ENCODE data around the gene GPC4.

Gene GPC4

DNA sequence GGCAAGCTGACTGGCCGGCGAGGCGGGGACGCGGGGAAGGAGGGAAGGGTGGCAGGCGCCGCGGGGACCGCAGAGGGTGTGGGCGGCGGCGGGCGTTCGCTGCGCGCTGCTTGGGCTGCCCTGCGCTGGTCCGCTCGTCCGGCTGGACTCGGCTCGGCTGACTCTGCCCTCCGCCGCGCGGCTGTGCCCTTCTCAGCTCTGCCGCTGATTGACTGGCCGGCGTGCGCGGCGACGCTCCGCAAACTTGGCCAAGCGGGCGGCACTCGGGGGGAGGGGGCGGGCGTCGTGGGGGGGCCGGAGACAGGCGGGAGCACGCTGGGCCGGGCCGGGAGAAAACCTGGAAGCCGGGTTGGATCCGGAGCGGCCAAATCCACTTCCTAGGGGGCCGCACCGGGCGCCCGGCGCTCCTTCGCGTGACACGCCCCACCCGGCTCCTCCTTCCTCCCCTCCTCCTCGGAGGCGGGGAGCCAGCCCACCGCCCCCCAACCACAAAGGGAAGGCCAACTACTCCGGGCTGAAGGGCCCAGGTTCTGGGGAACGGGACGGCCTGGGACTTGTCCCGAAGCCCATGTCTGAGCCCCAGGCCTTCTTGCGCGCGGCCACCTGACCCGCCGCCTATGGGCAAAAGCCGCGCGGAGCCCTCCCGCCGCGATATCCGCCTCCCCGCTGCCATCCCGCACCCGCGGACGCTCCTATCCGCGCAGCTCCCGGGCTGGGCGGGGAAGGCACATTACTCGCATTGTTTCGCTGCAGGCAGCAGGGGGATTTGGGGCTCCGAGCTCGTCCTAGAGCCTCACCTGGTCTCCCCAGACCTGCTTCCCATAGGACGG is at the start of gene GPC4:
Gene GPC4 (minus strand): TSS at position 214 of the 830 bp plus-strand sequence. CDS start 524 bp downstream, outside the sequence.
- DNase-seq, result no peak

DNA sequence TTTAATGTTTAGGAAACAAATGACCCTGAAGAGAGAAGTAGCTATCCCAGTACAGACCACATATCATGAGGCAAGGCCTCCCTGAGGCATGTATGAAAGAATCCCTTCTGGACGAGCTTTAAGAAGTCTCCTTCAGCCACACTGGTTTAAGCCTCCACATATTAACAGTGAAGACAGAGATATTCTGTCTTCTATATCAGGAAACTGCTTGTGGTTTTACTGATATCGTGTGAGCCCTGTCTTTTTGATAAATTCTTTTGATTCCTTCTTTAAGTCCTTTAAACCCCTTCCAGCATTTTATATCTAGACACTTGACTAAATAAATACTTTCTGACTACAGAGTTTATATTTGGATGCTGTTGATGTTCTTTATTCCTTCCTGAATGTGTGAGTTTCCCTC is 45.9 kb upstream of the GPC4 start:
- DNase-seq, result no peak

- DNase-seq, result no peak
These were observed 39.6 kb upstream of the GPC4 start for GRCh38 chrX:133454924-133455323.

- DNase-seq, result no peak
These were observed 39.2 kb upstream of the GPC4 start for GRCh38 chrX:133454491-133454914.

DNA sequence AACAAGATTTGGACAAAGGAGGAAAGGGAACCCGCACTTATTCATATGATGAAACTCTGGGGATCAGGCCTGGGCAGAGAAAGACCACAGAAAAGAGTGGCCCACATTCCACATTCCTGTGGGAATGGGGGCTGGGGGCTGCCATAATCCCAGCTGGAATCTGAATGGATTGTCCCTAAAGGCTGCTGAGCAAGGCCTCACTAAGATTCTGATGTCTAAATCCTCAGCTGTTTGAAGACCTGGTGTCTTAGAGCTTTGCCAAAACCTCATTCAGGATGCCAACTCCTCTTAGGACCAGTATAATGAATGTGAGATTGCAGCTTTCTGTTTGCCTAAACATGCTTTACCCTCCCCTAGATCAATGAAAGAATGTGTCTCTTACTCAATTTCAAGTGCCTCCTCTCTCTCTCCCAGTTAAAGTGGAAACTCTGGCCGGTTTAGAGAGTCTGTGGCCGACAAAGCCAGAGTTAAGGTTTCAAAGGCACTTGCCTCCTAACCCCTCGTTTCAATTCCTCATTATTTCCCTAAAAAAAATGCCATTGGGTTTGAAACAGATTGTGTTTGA is 33.3 kb upstream of the GPC4 start:
- DNase-seq, result no peak

DNA sequence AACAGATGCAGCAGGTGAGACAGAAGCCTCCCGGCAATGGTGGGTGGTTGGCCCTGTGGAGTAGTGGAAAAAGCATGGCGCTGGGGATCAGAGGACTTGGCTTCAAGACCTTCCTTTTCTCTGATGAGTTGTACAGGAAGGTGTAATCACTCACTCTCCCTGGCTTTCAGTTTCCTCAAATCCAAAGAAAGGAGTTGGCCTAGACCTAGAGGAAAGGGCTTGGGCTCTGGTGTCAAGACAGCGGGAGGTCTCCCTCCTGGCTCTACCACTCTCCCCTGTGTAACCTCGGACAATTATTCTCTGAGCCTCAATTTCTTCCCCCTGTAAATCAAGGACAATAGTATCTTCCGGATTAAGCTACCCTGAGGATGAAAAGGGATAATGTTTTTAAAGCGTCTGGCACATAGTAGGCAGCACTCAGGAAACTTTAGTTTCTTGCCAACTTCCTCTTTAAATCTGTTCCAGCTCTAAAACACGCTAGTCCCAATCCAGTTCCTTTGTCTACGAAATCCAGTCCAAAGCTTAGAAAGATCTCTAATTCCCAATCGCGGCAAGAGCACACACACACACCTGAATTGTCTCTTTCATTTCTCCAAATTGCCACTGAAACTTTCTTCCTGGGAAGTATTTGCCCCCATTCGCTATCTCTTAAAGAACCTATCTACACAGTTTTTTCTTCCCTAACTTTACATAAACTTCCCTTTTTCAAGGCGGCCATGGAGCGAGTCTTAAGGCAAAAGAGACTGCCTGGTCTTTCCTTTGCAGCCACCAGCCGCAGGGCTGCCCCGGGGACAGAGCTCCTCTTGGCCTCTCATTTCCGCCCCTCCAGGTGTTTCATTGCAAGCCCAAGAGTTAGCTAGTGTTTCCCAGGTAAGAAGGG is 29.9 kb upstream of the GPC4 start:
- no peak for DNase-seq

GRCh38 chrX:133444196-133444595 is 28.9 kb upstream of the GPC4 start:
- no peak for DNase-seq

DNA sequence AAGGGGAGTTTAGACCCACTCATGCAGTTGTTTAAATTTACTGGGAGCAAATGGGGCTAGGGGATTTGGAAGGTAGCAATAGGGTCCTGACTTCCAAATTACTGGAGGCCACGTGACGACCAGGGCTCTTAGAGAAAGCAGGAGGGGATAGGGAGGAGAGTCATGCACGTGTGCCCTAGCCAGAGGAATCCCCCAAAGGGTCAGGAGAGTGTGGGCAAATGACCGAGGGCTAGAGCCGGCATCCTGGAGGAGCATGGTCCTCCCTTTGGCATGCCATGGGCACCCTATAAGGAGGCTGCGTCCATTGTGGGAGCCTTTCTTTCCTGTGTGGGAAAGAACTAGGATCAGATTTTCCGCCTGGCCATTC is 25.5 kb upstream of the GPC4 start:
- DNase-seq, result no peak

DNA sequence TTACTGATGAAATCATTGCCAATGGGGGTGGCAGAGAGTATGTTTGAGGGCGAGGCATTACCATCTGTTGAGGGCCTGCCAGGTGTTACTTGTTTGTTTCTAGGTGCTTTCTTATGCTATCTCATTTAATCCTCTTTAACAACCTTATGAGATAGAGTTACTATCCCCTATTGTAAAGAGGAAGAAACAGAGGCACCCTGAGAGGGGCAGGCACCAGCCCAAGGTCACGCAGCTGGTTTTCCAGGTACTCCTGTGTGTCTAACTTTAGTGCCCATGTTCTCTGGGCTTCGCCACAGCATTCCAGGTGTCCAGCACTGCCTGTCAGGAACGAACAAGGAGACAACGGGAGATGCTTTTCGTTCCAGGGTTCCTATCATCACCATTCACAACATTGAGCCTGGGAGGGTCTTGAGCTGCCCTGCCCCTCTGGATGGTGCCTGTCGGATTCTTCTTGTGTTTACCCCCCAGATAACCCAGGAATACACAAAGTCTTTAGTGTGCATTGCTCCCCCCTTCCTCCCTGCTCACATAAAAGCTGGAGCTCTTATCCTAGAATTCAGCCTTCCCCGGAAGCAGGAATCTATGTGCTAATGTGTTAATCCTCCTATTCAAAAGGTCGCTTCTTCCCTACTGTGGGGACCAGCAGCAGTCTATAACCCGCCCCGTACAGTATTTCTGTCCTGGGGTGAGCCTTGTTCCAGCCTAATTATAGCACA is 24.9 kb upstream of the GPC4 start:
- no peak for DNase-seq

GRCh38 chrX:133437766-133438165 is 22.5 kb upstream of the GPC4 start:
- DNase-seq, result no peak

- DNase-seq, result no peak
These were observed 22.1 kb upstream of the GPC4 start for GRCh38 chrX:133437356-133437755.

- no peak for DNase-seq
These were observed 20.3 kb upstream of the GPC4 start for GRCh38 chrX:133435544-133436124.

DNA sequence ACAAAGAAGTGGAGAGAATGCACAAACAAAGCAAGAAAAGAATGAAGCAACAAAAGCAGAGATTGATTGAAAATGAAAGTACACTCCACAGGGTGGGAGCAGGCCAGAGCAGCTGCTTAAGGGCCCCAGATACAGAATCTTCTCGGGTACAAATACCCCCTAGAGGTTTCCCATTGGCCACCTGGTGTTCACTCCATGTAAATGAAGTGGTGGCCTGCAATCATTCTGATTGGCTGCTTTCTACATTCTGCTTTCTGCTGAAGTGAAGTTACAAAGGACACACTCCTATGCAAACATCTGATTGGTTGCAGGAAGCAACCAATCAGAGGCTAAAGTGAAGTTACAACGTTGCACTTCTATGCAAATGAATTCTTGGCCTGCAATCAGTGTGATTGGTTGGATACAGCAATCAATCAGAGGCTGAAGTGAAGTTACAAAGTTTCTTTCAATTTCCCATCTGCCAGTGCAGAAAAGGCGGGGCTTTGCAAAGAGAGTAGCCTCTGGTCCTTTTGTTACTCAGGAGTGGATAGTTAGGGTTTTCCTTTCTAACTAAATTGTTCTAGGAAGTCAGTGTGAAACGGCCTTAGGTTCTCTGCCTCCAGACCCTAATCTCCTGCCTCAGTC is 19.0 kb upstream of the GPC4 start:
- no peak for DNase-seq

DNA sequence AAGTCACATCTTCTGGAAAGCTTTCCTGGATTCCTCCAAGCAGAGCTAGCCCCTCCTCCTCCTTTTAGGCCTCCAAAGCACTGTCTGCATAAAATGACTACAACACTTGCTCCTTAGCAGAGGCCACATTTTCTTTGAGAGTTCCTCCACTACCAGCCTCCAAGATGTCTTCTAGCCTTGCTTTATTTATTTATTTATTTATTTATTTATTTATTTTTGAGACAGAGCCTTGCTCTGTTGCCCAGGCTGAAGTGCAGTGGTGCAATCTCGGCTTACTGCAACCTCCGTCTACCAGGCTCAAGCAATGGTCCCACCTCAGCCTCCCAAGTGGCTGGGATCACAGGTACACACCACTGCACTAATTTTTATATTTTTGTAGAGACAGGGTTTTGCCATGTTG is 4.6 kb upstream of the GPC4 start:
- DNase-seq, result no peak

DNA sequence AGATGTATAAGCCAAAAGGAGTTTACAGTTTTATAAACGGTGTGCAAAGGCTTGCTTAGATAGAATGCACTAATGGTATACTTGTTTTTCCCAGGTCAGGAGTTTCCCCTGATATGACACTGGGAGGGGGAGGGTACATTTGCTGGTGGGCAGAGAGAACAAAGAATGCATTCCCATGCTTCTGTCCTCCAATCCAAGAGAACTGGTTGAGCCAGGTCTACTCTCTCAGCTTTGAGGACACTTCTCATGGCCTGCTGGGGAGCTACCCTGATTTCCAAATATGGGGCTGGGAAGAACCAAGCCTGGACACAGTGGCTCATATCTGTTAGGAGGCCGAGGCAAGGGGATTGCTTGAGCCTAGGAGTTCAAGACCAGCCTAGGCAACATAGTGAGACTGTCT is 3.3 kb upstream of the GPC4 start:
- DNase-seq, result no peak

- no peak for DNase-seq
These were observed 2.1 kb upstream of the GPC4 start for GRCh38 chrX:133417364-133417763.

- DNase-seq, result no peak
These were observed 648 bp downstream of the GPC4 start for GRCh38 chrX:133414406-133415275.

DNA sequence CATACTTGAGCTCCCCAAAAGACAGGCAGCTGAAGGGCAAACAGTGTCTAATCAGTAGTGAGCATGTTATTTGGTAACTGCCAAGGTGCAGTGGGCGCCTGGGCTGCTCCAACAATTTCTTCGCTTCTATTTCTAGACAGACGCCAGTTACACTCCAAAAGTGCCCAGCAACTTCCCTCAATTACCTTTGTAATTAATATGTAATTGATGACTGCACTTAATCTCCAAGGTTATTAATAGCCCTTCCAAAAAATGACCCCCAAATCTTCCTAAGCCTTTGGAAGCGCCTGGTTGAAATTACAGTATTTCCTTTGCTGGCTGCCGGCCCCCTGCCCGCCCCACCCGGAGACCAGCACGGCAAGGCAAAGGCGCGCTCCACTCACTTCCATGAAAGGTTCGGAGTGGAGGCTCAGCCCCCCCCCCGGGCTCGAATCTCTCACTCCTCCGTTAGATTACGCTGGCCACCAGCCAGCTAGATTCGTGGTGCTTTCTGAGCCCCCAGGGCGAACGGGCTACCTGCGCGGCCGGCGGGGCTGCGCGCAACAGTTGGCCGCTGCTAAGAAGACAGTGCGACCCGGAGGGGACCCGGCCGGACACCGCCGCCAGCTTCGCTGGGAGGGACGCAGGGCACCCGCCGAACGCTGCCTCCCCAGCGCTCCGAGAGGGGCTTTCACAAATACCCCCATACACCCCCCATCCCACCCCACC is 1.9 kb downstream of the GPC4 start:
- no peak for DNase-seq

DNA sequence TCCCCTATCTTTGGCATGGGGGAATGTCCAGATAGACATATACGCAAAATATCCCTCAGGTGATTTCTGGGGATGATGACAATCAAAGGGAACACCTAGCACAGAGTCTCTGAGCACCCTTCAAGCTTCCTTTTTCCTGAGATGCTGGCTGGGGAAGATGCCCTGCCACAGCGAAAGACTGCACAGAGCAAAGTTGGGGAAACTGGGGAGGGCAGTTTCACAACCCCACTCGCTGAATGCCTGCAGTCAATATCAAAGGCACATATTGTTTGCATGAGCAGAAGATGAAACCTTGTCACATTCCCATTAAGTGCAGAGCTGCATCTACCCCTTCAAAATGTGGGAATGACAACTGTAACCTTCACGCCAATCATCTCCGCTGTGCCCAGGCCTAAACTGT is 2.6 kb downstream of the GPC4 start:
- no peak for DNase-seq

GRCh38 chrX:133412246-133412645 is 3.0 kb downstream of the GPC4 start:
- no peak for DNase-seq

- no peak for DNase-seq
These were observed 4.7 kb downstream of the GPC4 start for GRCh38 chrX:133410550-133410949.
